ENCODE results near the gene EXPH5. TPM values are rescaled to one million over a fixed set of nuclear protein-coding genes. Genes with fewer than 3 reads are reported as not detected.

EXPH5 gene
- total RNA-seq, 5 donors from 2014 or later (not counting 1 experiment from before 2014, with no cell fraction given), result 3.3 to 4.1 (median 4.0) TPM

DNA sequence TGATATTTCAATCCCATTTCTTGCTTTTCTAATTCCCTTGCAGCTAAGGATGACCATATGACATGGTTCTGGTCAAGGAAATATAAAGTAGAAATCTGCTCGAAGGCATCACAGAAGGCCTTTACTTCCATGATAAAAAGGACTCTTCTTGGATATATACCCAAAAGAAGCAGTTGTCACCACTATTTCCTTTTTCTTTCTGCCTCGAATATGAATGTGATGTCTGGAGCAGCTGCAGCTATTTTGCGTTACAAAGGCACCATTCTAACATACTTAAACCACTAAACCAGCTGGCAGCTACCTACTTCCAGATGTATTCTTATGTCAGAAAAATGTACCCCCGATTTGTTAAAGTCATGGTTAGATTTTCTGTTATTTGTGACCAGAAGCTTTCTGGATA lies 18.9 kb downstream of the EXPH5 start:
- ChIA-PET CTCF (no interaction called here), POLR2A (no interaction called here)
- H3K36me3 Mint-ChIP-seq, result peaks cover 4% of the 10 kb centered on the region
- no peaks in the 10 kb centered on the region for H3K36me3 ChIP-seq (ENCODE audit: control insufficient read depth in 2 of 2, extremely low read depth in 1 of 2, insufficient read depth in 1 of 2, low read length in 1 of 2)
- no peak for ATAC-seq (replicated peaks in 1 of 4)
- H3K27ac Mint-ChIP-seq, result no peak overlapping the region
- no peaks in the 10 kb centered on the region for H3K27me3 ChIP-seq (replicated peaks in 1 of 2; ENCODE audit: control insufficient read depth in 2 of 2, extremely low read depth in 1 of 2, insufficient read depth in 2 of 2, low read length in 1 of 2)
- no peak overlapping the region for H3K4me3 Mint-ChIP-seq
- DNase-seq, result no peak
- no peak overlapping the region for H3K4me3 ChIP-seq (ENCODE audit: control insufficient read depth in 1 of 2, extremely low read depth in 1 of 2, low read length in 1 of 2)
- peaks cover 0 to 4% (median 3%) of the 10 kb centered on the region in 3 donors for H3K9me3 Mint-ChIP-seq
- no CpG with 5 or more reads among the region's 4 CpGs for WGBS (ENCODE audit: insufficient coverage)
- no peaks in the 10 kb centered on the region for H3K9me3 ChIP-seq
- H3K27ac ChIP-seq (ENCODE audit: low read length), result no peak overlapping the region
- H3K4me1 ChIP-seq (ENCODE audit: control insufficient read depth in 1 of 2, extremely low read depth in 1 of 2, insufficient read depth in 2 of 2, low read length in 2 of 2), result no peaks in the 10 kb centered on the region
- H3K27me3 Mint-ChIP-seq, result peaks cover 0 to 5% of the 10 kb centered on the region in 2 donors
- peaks cover 0 to 6% (median 4%) of the 10 kb centered on the region in 3 donors for H3K4me1 Mint-ChIP-seq

DNA sequence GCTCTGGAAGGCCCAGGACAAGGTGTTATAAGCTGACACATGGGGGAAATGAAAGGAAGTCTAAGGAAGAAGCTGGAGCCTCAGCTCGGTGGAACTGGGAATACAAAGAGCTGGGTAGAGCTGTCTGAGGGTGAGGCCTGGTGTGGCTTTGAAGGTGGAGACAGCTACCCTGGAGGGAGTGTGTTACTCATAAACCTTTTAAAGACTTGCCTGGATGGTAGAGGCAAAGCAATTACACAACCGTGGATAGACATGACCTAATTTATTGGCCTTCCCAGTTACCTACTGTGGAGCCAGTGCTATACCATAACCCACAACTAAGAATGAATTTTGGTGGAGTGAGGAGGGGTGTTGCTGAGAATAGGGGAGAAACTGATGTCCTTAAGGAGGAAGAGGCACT lies 22.6 kb downstream of the EXPH5 start:
- Histone ChIP-seq H3K9me3 (no peaks in the 10 kb centered on the region), H3K4me3 (ENCODE audit: control insufficient read depth in 1 of 2, extremely low read depth in 1 of 2, low read length in 1 of 2) (no peak overlapping the region), H3K27ac (ENCODE audit: low read length) (no peak overlapping the region), H3K36me3 (ENCODE audit: control insufficient read depth in 2 of 2, extremely low read depth in 1 of 2, insufficient read depth in 1 of 2, low read length in 1 of 2) (no peaks in the 10 kb centered on the region), H3K27me3 (replicated peaks in 1 of 2; ENCODE audit: control insufficient read depth in 2 of 2, extremely low read depth in 1 of 2, insufficient read depth in 2 of 2, low read length in 1 of 2) (no peaks in the 10 kb centered on the region), H3K4me1 (ENCODE audit: control insufficient read depth in 1 of 2, extremely low read depth in 1 of 2, insufficient read depth in 2 of 2, low read length in 2 of 2) (no peaks in the 10 kb centered on the region)
- Mint-ChIP-seq H3K27ac (no peak overlapping the region), H3K36me3 (peaks cover 4% of the 10 kb centered on the region), H3K4me3 (no peak overlapping the region), H3K4me1 (peaks cover 0 to 6% (median 4%) of the 10 kb centered on the region in 3 donors), H3K9me3 (peaks cover 0 to 4% (median 3%) of the 10 kb centered on the region in 3 donors), H3K27me3 (no peaks in the 10 kb centered on the region)
- no peak for DNase-seq
- ChIA-PET CTCF (interaction anchor here in 1 of 2 donors (0.6 to 1.6 kb wide), 2 partner anchors 9 to 140 kb away, joined by 3 to 4 read pairs; no protein-coding TSS in a partner anchor), POLR2A (no interaction called here)
- WGBS (ENCODE audit: insufficient coverage), result 100% methylated on average over 1 of the region's 2 CpGs
- no peak for ATAC-seq (replicated peaks in 1 of 4)

DNA sequence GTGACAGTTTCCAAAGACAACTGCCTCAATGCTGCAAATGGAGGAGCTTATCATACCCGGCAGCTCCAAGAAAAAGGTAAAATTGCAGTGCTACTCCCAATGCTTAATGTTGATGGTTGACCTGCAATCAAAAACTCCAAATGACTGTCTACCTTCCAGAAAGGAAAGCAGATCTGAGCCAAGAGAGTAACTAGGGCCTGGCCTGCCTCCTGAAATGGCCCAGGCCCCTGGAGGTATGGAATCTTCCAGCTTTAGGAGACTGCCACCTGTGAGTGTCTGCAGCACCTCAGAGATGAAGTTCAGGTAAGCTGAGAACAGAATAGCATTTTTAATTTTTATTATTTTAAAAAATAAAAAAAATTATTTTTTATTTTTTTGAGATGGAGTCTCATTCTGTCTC lies 23.7 kb downstream of the EXPH5 start:
- Mint-ChIP-seq H3K9me3 (peaks cover 0 to 2% (median 2%) of the 10 kb centered on the region in 3 donors), H3K27ac (no peak overlapping the region), H3K36me3 (peaks cover 2% of the 10 kb centered on the region), H3K4me1 (peaks cover 0 to 6% (median 4%) of the 10 kb centered on the region in 3 donors), H3K27me3 (no peaks in the 10 kb centered on the region), H3K4me3 (no peak overlapping the region)
- no peaks in the 10 kb centered on the region for H3K36me3 ChIP-seq (ENCODE audit: control insufficient read depth in 2 of 2, extremely low read depth in 1 of 2, insufficient read depth in 1 of 2, low read length in 1 of 2)
- H3K4me1 ChIP-seq (ENCODE audit: control insufficient read depth in 1 of 2, extremely low read depth in 1 of 2, insufficient read depth in 2 of 2, low read length in 2 of 2), result no peaks in the 10 kb centered on the region
- ATAC-seq (replicated peaks in 1 of 4) (no peak), DNase-seq (no peak)
- 91% methylated on average over 1 of the region's 1 CpG for whole genome bisulfite sequencing (ENCODE audit: insufficient coverage)
- H3K4me3 ChIP-seq (ENCODE audit: control insufficient read depth in 1 of 2, extremely low read depth in 1 of 2, low read length in 1 of 2), result no peak overlapping the region
- no peaks in the 10 kb centered on the region for H3K9me3 ChIP-seq
- H3K27me3 ChIP-seq (replicated peaks in 1 of 2; ENCODE audit: control insufficient read depth in 2 of 2, extremely low read depth in 1 of 2, insufficient read depth in 2 of 2, low read length in 1 of 2), result no peaks in the 10 kb centered on the region
- POLR2A ChIA-PET, result interaction anchor here in 1 of 2 donors (0.6 kb wide), 1 partner anchor 43 kb away, joined by 3 read pairs; no protein-coding TSS in a partner anchor
- CTCF ChIA-PET, result interaction anchor here in 1 of 2 donors (0.7 kb wide), 1 partner anchor 8 kb away, joined by 3 read pairs; no protein-coding TSS in a partner anchor
- no peak overlapping the region for H3K27ac ChIP-seq (ENCODE audit: low read length)

DNA sequence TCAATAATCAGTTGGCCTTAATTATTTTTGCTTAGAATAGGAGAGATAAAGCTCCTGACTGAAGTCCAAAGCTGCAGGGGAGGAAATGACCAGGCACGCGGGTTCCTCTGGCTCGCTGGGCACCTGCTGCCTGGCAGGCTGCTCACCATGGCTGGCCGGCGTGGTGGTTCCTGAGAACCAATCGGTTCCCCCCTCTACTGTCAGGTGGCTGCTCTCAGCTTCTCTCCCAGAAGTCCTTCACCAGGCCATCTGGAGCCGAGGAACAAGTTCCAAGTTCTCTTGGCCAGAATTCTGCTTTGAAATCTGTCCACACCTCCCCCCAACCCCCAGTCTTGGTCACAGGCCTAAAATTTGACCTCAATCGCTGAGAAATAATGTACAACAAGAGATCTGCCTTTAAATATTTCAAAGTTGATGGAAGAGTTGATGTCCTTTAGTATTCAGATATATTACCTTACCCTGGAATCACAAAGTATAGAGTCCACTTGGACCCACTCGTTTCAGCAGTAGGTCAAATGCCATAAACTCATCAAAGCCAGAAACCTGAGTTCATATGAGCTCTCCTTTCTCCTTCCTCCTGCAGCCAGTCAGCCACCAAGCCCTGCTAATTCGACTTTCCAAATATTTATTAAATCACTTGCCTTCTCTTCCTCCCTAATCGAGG lies 25.2 kb downstream of the EXPH5 start:
- no peaks in the 10 kb centered on the region for H3K36me3 ChIP-seq (ENCODE audit: control insufficient read depth in 2 of 2, extremely low read depth in 1 of 2, insufficient read depth in 1 of 2, low read length in 1 of 2)
- Mint-ChIP-seq H3K9me3 (no peaks in the 10 kb centered on the region), H3K27me3 (no peaks in the 10 kb centered on the region), H3K27ac (no peak overlapping the region), H3K36me3 (no peaks in the 10 kb centered on the region), H3K4me1 (peaks cover 0 to 6% (median 4%) of the 10 kb centered on the region in 3 donors), H3K4me3 (no peak overlapping the region)
- H3K27me3 ChIP-seq (replicated peaks in 1 of 2; ENCODE audit: control insufficient read depth in 2 of 2, extremely low read depth in 1 of 2, insufficient read depth in 2 of 2, low read length in 1 of 2), result no peaks in the 10 kb centered on the region
- no peak for DNase-seq
- no peak for ATAC-seq (replicated peaks in 1 of 4)
- H3K4me3 ChIP-seq (ENCODE audit: control insufficient read depth in 1 of 2, extremely low read depth in 1 of 2, low read length in 1 of 2), result no peak overlapping the region
- ChIA-PET POLR2A (interaction anchor here in 1 of 2 donors (0.6 kb wide), 1 partner anchor 108 kb away, joined by 7 read pairs; no protein-coding TSS in a partner anchor), CTCF (no interaction called here)
- H3K27ac ChIP-seq (ENCODE audit: low read length), result no peak overlapping the region
- WGBS (ENCODE audit: insufficient coverage), result 90% methylated on average over 8 of the region's 11 CpGs
- H3K9me3 ChIP-seq, result no peaks in the 10 kb centered on the region
- no peaks in the 10 kb centered on the region for H3K4me1 ChIP-seq (ENCODE audit: control insufficient read depth in 1 of 2, extremely low read depth in 1 of 2, insufficient read depth in 2 of 2, low read length in 2 of 2)

DNA sequence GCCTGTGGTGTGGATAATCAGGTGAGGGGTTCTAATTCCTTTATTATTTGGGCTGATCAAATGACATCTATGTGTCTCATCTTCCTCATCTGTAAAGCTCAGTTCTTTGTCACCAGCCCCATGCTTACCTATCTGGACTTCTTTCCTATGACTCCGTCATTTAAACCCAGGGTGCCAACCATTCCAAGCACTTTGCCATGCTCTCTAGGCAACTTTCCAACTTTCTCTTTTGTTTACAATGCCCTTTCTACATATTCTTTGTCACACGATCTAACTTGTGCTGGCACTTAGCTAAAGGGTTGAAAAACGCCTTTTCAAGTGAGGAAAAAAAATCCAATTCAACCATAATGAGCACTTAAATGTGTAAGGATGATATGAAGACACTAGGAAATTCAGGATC lies 27.9 kb downstream of the EXPH5 start:
- DNase-seq (no peak), ATAC-seq (replicated peaks in 1 of 4) (no peak)
- Histone ChIP-seq H3K4me3 (ENCODE audit: control insufficient read depth in 1 of 2, extremely low read depth in 1 of 2, low read length in 1 of 2) (no peak overlapping the region), H3K36me3 (ENCODE audit: control insufficient read depth in 2 of 2, extremely low read depth in 1 of 2, insufficient read depth in 1 of 2, low read length in 1 of 2) (no peaks in the 10 kb centered on the region), H3K27ac (ENCODE audit: low read length) (no peak overlapping the region), H3K4me1 (ENCODE audit: control insufficient read depth in 1 of 2, extremely low read depth in 1 of 2, insufficient read depth in 2 of 2, low read length in 2 of 2) (no peaks in the 10 kb centered on the region), H3K9me3 (no peaks in the 10 kb centered on the region), H3K27me3 (replicated peaks in 1 of 2; ENCODE audit: control insufficient read depth in 2 of 2, extremely low read depth in 1 of 2, insufficient read depth in 2 of 2, low read length in 1 of 2) (no peaks in the 10 kb centered on the region)
- no peaks in the 10 kb centered on the region for H3K4me1 Mint-ChIP-seq
- WGBS (ENCODE audit: insufficient coverage), result 100% methylated on average over 1 of the region's 3 CpGs
- CTCF ChIA-PET, result no interaction called here
- POLR2A ChIA-PET, result interaction anchor here in 1 of 2 donors (0.6 kb wide), 1 partner anchor 52 kb away, joined by 3 read pairs; no protein-coding TSS in a partner anchor
- H3K27me3 Mint-ChIP-seq, result no peaks in the 10 kb centered on the region
- no peaks in the 10 kb centered on the region for H3K36me3 Mint-ChIP-seq
- no peak overlapping the region for H3K27ac Mint-ChIP-seq
- H3K4me3 Mint-ChIP-seq, result no peak overlapping the region
- no peaks in the 10 kb centered on the region for H3K9me3 Mint-ChIP-seq

DNA sequence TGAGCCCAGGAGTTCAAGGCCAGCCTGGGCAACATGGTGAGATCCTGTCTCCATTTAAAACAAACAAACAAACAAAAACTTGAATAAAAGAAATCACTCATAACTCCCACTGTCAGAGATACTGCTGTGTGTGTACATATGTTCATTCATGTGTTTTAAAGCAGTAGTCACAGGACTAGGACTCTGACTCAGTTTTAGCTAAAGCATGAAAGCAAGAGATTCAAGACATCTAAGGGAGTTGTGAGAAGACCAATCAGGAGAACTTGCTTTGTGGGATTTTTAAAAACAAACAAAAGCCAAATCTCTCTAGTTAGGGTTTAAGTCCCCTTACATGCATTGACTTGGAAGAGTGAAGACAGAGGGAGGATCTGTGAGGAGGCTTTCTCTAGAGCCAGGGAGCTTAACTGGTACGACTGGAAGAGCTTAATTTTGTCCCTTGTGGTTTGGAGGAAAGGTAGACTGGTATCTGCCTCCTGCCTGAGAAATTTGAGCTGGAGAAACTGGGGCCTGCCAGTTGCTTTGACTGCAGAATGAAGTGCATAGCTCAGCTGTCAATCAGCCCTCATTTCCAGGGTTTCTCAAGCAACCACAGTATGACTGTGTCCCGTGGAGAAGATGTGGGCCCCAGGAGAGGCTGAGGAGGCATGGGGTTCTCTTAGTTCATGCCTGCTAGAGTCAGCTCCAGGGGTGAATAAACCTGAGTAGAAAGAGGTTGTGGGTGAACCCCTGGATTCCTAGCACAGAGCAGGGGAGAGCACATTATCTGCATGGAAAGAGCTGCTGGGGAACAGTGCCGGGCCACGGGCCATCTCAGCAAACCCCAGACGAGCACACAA lies 30.6 kb downstream of the EXPH5 start:
- ATAC-seq (replicated peaks in 1 of 4) (no peak), DNase-seq (no peak)
- Histone ChIP-seq H3K4me1 (ENCODE audit: control insufficient read depth in 1 of 2, extremely low read depth in 1 of 2, insufficient read depth in 2 of 2, low read length in 2 of 2) (no peaks in the 10 kb centered on the region), H3K36me3 (ENCODE audit: control insufficient read depth in 2 of 2, extremely low read depth in 1 of 2, insufficient read depth in 1 of 2, low read length in 1 of 2) (no peaks in the 10 kb centered on the region), H3K9me3 (no peaks in the 10 kb centered on the region), H3K27ac (ENCODE audit: low read length) (no peak overlapping the region), H3K4me3 (ENCODE audit: control insufficient read depth in 1 of 2, extremely low read depth in 1 of 2, low read length in 1 of 2) (no peak overlapping the region), H3K27me3 (replicated peaks in 1 of 2; ENCODE audit: control insufficient read depth in 2 of 2, extremely low read depth in 1 of 2, insufficient read depth in 2 of 2, low read length in 1 of 2) (no peaks in the 10 kb centered on the region)
- no peak overlapping the region for H3K4me3 Mint-ChIP-seq
- H3K36me3 Mint-ChIP-seq, result no peaks in the 10 kb centered on the region
- no peaks in the 10 kb centered on the region for H3K27me3 Mint-ChIP-seq
- peaks cover 18 to 24% (median 23%) of the 10 kb centered on the region in 3 donors for H3K4me1 Mint-ChIP-seq
- WGBS (ENCODE audit: insufficient coverage), result 82% methylated on average over 4 of the region's 5 CpGs
- no peaks in the 10 kb centered on the region for H3K9me3 Mint-ChIP-seq
- CTCF ChIA-PET, result interaction anchor here in 1 of 2 donors (0.7 kb wide), 1 partner anchor 1018 kb away, joined by 3 read pairs; no protein-coding TSS in a partner anchor
- POLR2A ChIA-PET, result no interaction called here
- no peak overlapping the region for H3K27ac Mint-ChIP-seq
